Cardiac septum (tissue), 1 donor: Measurements from ENCODE around the gene DOCK8. TPM values are rescaled to one million over a fixed set of nuclear protein-coding genes. Genes with fewer than 3 reads are reported as not detected.

Experiments
- DNase-seq: peaks from one replicate; pipeline ENCODE4 v3.0.0-alpha.2; 2020; ENCODE audit warnings: low spot score
- intact Hi-C: fragments of 100-400 bp; cut with DNase I; formaldehyde crosslinking; loops from one replicate; pipeline ENCODE4 v1.14.0; 2022
- total RNA-seq: library from RNA; stranded (reverse); fragmentation: NEBNext Ultra II Directional; extraction: Animal tissue kit (Norgen Biotek cat#: 25700); gene quantifications from one replicate; pipeline ENCODE4 v1.2.1, GENCODE V29; 2021
- donor health status: DM: no; HTN: no; CAD: no.

DOCK8 gene
- total RNA-seq, 1 donor from 2014 or later, result 2.4 TPM

DNA sequence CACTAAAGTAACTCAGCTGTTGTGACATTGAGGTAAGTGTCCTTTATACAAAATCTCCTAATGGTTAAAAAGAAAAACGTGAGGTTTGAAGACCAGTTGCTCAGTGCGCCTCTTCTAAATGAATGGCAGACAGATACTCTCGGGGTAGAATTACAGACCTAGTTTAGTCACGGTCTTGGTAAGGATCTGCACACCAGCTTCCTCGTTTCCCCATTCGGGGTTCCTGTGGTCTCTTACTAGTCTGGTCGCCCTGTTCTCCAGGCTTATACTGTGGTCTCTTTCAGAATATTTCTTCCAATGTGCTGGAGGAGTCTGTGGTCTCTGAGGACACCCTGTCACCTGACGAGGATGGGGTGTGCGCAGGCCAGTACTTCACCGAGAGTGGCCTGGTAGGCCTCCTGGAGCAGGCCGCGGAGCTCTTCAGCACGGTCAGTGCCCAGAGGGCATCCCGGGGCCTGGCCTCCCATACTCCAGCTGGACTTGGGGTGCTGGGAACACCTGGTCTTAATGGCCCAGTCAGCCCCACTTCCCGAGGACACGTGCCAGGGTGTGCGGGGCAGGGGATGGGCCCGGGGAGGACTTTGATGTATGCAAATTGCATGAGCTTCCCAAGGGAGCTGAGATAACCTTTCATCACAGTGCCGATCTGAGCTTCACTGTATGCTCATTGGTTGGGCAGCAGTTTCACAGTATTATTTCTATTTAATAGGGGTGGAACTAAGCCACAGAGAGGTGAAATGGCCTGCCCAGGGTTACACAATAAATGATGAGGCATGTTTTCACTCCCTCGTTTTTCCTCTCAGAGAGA lies 224.5 kb downstream of the DOCK8 start:
- intact Hi-C loops, result no loop called here
- DNase-seq, result no peak

DNA sequence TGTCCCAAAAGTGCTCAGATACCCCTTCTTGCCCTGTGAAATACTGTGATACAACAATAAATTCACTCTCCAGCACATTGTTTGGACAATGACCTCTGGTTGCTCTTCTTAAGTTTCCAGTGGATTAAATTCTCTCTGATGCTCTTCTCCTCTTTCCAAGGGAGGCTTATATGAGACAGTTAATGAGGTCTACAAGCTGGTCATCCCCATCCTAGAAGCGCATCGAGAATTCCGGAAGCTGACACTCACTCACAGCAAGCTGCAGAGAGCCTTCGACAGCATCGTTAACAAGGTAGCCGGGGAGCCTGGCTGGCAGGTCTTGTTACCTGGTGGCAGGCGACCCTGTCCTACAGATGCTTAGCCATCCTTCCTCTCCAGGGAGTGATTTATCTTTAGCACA lies 226.5 kb downstream of the DOCK8 start:
- no peak for DNase-seq
- intact Hi-C loops, result no loop called here

DNA sequence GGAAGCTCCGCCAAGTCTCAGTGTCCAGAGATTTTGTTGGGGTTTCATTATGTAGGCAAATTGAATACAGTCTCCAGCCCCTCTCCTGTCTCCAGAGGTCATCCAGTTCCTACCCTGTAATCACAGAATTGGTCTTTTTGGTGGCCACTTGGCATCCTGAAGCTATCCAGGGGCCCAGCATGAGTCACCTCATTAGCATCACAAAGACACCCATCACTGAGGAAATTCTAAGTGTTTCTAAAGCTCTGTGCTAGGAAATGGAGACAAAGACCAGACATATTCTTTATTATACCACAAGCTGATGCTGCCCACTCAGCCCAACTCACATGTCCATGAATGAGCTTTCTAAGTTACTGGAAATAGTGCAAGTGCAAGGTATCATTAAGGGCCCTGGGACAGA lies 229.9 kb downstream of the DOCK8 start:
- DNase-seq, result no peak
- intact Hi-C loops, result no loop called here

DNA sequence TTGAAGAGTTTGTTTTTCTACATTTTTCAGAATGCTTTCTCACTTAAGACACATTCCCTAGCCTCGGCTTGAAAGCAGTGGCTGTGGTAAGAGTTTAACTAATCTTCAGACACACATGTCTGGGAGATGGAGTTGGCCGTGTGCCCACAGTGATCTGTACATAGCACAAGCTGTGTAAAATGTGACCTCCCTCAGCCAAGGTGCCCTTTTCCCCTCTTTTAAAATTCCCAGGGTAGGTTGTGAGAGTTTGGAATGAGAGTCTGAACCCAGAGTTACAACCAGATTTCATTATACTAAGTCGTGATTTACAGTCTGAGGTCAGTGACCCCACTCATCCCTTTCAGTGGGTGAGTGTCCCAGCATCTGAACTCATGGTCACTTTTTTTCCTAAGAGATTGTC lies 230.4 kb downstream of the DOCK8 start:
- intact Hi-C loops, result no loop called here
- DNase-seq, result no peak

DNA sequence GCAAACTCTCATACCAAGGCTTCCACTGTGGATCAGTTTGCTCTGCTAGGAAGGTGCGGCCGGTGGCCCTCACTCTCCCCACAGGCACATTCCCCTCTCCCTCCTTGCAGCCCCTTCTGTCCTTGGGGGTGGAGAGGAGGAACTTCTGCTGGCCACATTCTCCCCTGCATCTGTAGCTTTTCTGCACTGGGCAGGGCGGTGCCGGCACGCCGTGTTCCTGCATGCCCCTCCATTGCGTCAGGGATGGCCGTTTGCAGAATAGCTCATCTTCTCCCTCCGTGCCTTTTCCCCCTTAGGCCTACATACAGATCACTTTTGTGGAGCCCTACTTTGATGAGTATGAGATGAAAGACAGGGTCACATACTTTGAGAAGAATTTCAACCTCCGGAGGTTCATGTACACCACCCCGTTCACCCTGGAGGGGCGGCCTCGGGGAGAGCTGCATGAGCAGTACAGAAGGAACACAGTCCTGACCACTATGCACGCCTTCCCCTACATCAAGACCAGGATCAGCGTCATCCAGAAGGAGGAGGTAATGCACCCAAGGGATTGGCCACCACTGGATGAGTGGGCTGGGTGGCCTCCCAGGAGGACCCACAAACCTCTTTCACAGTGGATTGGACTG lies 231.5 kb downstream of the DOCK8 start:
- intact Hi-C loops, result no loop called here
- no peak for DNase-seq

DNA sequence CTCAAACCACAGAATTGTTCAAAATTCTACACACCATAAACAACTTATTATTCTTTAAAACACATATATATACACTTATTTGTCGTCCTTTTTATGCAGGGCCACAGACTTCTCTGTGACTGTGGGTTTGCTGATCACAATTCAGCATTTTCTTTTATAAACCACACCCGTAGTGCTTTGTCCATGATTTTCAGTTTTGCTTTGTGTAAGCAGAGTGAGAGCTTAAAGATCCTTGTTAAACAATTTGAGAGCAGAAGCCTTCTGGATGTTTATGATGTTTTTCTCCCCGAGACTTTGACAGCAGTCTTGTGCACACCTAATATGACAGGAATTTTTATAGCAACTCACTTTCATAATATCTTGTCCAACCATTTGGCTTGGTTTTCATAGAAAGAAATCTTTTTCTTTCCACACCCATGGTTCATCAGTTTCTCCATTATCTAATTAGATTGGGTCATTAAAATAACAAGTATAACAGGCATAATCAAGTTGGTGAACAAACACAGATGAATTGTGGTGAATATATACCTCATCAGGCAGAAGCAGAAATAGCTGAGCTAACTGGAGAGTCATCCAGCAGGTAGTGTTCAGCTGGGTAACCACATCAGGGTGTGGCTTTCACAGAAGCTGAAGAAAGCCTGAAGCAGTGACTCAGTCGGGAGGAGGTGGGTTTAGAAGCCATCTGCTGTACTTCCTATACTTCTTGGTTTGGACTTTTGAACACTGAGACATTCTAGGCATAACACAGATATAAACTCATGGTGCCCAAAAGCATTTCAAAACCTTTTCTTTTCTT lies 232.8 kb downstream of the DOCK8 start:
- no peak for DNase-seq
- intact Hi-C loops, result no loop called here

DNA sequence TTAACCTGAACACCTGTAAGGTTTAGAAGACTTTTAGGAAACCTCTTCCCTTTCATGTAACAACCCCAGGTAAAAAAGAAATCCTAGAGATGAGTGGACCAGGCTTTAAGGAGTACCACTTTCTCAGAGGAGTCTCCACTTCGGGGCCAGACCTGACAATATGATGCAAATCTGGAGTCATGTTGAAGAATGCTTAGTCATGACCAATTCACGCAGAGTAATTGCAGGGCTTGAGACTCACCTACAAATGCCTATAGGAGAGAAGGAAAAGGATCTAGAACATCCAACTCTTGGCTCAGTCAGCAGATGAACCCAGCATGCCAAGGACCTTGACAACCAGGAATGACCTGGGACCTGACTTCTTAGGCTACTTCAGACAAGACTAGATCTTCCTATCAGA lies 235.4 kb downstream of the DOCK8 start:
- DNase-seq, result no peak

DNA sequence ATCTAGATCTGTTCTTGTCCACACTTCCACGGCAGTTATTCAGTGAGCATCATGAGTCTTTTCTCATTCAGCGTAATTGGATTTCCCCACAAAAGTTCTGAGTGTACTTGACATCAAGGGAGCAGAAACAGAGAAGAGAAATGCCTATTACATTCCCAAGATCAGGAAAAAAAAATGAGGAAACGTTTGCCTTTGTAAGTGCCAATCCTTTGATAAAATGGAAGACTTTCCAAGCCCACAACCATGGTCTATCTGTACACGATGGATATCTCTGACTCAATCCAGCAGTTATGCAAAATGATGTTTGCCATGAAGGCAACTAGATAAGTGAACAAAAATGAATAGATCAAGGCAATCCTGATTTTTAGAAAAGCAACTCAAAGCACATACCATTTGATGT lies 235.9 kb downstream of the DOCK8 start:
- intact Hi-C loops, result no loop called here
- DNase-seq, result no peak

More for the DNA sequence above, 235.4 kb downstream of the DOCK8 start:
- intact Hi-C loops, result no loop called here

DNA sequence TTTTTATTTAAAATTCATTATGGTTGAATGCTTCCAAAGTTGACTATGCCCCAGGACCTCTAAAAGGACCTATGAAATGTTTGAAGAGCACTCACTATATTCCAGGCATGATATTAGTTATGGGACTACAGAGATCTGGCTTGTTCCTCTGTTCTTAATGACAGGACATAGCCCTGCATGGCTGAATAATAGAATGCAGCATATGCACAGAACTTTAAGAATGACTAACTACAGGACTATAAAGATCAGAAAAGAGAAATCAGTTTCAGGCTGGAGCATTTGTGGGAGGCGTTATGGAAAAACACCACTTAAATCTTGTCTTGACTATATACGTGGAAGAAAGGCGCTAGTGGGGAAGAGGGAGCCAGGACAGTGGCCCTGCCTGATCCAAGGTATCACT lies 239.2 kb downstream of the DOCK8 start:
- no peak for DNase-seq
- intact Hi-C loops, result no loop called here

DNA sequence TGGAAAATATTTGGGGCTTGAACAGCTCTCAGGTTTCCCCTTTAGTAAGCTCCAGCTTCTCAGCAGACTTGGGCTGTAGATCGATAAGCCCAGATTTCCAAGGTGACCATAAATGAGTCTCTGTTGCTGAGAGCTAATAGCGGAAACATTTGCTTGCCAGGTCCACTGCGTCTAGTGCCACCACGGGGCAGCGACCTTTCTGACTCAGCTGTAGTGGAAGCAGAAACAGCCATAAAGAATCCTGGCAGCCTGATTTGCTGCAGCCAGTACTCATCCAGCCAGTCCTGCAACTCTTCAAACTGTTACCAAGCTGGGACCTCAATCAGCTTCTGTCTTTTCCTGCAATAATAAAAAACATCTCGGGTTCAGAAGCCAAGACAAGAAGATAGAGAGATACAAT lies 241.7 kb downstream of the DOCK8 start:
- no peak for DNase-seq
- intact Hi-C loops, result no loop called here

DNA sequence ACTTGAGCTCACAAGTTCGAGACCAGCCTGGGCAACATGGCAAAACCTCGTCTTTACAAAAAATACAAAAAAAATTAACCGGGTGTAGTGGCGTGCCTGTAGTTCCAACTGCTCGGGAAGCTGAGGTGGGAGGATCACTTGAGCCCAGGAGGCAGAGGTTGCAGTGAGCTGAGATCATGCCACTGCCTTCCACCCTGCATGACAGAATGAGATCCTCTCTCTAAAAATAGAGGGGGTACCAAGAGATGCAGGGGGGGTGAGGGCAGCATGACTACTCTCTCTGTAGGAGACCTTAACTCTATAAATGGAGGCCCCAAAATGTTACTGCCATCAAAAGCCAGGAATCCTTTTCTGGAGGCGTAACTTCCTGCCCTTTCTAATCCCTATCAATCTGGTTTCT lies 243.9 kb downstream of the DOCK8 start:
- no peak for DNase-seq
- intact Hi-C loops, result no loop called here

DNA sequence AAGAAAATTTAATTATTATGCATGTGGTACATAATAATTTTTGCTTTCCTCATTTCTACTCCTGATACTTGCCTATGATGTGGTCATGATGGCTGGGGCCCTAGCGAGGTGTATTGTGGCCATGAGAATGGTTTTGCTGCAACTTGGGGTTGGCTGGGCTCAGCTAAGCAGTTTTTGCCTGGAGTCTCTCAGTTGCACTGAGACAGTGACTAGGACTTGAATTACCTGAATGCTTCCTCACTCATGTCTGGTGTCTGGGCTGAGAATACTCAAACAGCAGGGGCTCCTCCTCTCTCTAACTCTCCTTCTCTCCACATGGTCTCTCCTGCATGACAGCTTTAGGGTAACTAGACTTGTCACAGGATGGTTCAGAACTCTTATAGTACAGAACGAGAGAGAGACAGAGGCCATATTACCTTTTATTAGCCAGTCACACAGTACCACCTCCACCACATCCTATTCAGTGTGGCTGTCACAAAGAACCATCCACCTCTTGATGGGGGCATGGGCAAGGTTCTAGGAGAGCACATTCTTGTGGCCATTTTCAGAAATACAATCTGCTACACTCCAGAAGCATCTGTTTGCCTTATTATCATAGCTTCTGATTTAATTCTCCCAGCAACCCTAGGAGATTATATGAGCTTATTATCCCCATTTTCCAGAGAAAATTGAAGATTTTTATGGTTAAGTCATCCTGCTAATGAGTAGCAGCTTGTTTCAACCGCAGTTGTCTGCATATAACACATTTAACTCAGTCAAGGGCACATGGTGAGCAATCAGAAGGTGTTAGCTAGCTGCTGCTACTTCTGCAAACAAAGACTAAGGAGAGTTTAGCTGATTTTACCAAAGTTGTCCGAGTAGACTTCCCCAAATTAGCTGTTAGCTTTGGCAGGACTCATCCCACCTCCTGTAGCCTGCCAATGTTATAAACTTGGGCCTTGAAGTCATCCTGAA lies 245.1 kb downstream of the DOCK8 start:
- intact Hi-C loops, result no loop called here
- DNase-seq, result no peak

DNA sequence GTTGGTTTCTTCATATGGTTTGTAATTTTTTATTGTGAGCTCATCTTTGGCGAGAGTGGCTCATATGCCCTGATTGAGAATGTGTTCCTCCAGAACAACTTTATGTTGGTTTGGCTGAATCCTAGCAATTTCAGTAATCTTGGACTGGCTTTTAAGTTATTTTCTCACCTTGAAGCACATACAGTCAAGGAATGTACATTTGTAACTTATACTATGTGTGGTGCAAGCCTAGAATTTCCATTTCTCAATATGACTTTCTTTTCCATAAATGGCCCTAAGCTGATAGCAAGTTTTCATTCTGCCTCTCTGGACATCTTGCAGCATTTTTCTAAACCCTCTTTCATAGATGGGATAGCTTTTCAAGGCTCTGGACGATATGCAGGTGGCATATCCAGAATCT lies 247.5 kb downstream of the DOCK8 start:
- no peak for DNase-seq
- intact Hi-C loops, result no loop called here

DNA sequence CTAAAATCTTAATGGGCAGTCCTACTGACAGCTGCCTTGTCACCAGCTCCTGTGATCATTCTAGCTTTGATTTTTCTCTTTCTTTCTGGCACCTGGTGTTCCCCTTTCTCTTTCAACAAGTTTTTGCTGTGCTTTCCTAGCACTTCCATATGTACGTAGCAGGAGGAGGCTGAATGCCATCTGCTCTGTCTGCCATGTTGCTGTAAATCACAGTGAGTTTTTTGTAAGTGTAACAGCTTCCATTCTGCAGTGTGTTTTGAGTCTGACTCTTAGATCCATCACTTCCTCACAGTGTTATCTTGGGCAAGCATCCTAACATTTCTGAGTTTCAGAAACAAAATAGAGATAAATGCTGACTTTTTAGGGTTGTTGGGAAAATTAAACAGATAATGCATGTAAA lies 247.9 kb downstream of the DOCK8 start:
- DNase-seq, result no peak
- intact Hi-C loops, result no loop called here

DNA sequence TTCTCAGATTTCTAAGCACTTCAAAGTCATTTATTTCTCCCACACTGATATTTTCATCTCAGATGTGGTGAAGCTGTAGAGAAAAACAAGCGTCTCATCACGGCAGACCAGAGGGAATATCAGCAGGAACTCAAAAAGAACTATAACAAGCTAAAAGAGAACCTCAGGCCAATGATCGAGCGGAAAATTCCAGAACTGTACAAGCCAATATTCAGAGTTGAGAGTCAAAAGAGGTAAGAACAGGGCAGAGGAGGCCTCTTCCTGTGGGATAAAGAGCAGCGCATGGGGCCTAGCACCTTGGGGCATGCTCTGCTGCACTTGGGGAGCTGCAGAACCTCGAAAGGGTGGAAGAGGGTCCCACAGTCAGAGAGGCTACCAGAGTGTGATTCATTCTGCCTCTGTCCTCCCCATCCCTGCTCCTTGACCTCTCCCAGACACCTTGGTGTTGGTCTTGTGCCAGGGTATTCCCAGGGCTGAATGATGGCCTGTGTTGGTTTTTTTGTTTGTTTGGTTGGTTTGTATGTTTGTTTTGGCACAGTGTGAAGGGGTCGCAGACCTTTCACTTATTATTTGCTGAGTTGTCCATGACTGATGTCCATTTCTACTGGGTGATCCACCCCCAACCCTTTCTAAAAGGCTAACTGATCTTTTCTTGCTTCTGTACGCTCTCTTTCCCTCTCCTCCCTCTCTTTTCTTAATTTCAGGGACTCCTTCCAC lies 248.9 kb downstream of the DOCK8 start:
- intact Hi-C loops, result no loop called here
- no peak for DNase-seq

DNA sequence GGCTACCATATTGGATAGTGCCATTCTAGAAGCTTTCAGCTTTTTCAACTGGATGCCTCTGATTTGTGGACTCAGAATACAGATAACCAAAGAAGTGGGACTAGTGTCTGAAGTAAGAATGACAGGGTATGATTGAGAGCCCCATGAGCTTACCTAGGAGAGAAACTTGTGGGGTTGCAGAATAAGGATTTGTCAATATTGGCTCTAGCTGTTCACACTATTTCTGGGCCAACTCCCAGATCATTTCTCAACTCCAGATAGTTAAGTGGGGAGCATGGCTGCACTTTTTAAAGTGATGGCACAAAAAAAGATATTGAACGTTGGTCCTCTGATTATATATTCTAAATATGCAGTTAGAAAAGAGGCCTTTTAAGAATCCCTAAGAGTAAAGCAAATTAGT lies 252.1 kb downstream of the DOCK8 start:
- intact Hi-C loops, result no loop called here
- DNase-seq, result no peak

DNA sequence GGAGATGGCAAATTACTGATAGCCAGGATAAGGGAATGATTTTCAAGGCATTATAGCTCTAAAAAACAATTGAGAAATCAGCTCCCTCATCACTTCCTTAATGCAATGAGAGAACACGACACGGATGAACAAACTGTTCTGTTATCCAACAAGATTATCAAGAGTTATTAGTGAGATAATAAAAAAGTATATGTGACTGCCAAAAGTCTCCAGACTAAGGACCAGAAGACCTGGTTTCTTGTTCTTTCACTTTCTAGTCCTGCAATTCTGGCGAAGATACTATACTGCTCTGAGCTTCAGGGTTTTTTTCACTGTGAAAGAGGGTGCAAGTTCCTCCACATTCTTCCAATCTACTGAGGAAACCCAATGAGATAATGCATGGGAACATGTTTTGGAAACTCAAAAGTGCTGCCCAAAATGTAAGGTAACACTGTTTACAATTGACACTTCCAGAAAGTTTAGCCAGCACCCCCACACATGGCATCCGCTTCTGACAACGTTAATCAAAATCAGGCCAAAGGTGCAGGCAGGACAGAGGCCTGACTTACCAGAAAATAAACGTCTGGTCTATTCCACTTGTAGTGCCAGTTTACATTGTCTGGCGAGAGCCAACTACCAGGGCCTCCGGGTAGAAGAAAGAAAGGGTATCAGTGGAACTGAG lies 254.2 kb downstream of the DOCK8 start:
- DNase-seq, result no peak
- intact Hi-C loops, result no loop called here
